Brain pericyte (primary cell): Measurements from ENCODE around the gene TSR1.
A peak's percentile ranks its signal among the peaks of the same experiment; 100 is the strongest.
"Not testable (repeated sequence)": the region's sequence is repeated elsewhere in the genome, so short reads cannot be mapped to it uniquely, and the experiment has no call there.

Experiments
- DNase-seq: peaks from one replicate; pipeline ENCODE4 v3.0.0-alpha.2; 2012; ENCODE audit warnings: low read depth, low spot score

Gene TSR1

GRCh38 chr17:2337544-2338314 lies 1.5 kb upstream of the TSR1 start:
- no peak for DNase-seq

- DNase-seq = no peak
Measured at GRCh38 chr17:2336852-2337543, 741 bp upstream of the TSR1 start, which contains the start of gene SGSM2. SGSM2 (plus strand) TSS chr17:2337501; CDS start chr17:2337689, 188 bp downstream.

- DNase-seq = no peak
Measured at GRCh38 chr17:2335726-2336214, 487 bp downstream of the TSR1 start.

GRCh38 chr17:2331303-2331702 lies 5.0 kb downstream of the TSR1 start:
- no peak for DNase-seq

GRCh38 chr17:2323629-2324314 lies 12.5 kb downstream of the TSR1 start:
- DNase-seq = no peak

- no peak for DNase-seq
Measured at GRCh38 chr17:2321399-2321798, 14.9 kb downstream of the TSR1 start.

- DNase-seq = no peak
Measured at GRCh38 chr17:2319051-2319450, 17.2 kb downstream of the TSR1 start.

GRCh38 chr17:2317796-2318195 lies 18.5 kb downstream of the TSR1 start:
- DNase-seq = no peak

- DNase-seq = not testable (repeated sequence)
Measured at GRCh38 chr17:2316916-2317205, 19.4 kb downstream of the TSR1 start.

GRCh38 chr17:2312736-2313135 lies 23.5 kb downstream of the TSR1 start:
- no peak for DNase-seq

- DNase-seq = no peak
Measured at GRCh38 chr17:2309338-2310154, 26.7 kb downstream of the TSR1 start.

GRCh38 chr17:2304931-2305330 lies 31.3 kb downstream of the TSR1 start:
- DNase-seq = no peak

GRCh38 chr17:2303204-2304188 lies 32.8 kb downstream of the TSR1 start, which contains the start of the genes SMG6 and SRR:
SMG6 (minus strand) TSS chr17:2303785; CDS start chr17:2303720, 65 bp downstream.
SRR (plus strand) TSS chr17:2303950; CDS start chr17:2315561, 11,611 bp downstream.
- DNase-seq = peak; percentile 61

GRCh38 chr17:2302778-2303203 lies 33.5 kb downstream of the TSR1 start:
- DNase-seq = no peak

- no peak for DNase-seq
Measured at GRCh38 chr17:2299756-2300155, 36.5 kb downstream of the TSR1 start.

- DNase-seq = no peak
Measured at GRCh38 chr17:2299136-2299535, 37.1 kb downstream of the TSR1 start.

GRCh38 chr17:2297023-2297422 lies 39.2 kb downstream of the TSR1 start:
- no peak for DNase-seq

- no peak for DNase-seq
Measured at GRCh38 chr17:2295575-2295974, 40.7 kb downstream of the TSR1 start.

GRCh38 chr17:2292100-2292499 lies 44.2 kb downstream of the TSR1 start:
- DNase-seq = no peak

GRCh38 chr17:2289878-2290478 lies 46.3 kb downstream of the TSR1 start:
- no peak for DNase-seq
